Heart left ventricle (tissue), 16 donors: ENCODE measurements around the gene NEUROG1. TPM values are rescaled to one million over a fixed set of nuclear protein-coding genes. Genes with fewer than 3 reads are reported as not detected.

Experiments
- ATAC-seq, 4 donors: fragments of 200-7000 bp; cut with Tn5 transposase; one replicate each; pipeline ENCODE4 v1.9.1; 2020 to 2022; ENCODE audit warnings: moderate library complexity in 4 of 4, mild to moderate bottlenecking in 3 of 4, moderate number of reproducible peaks in 1 of 4
- DNase-seq, 5 donors: peaks; one replicate each; pipeline ENCODE4 v3.0.0-alpha.2; 2020
- H3K27ac ChIP-seq, 12 donors: fragments of 200-600 bp; sonication (generic) in 4 of 12; one replicate each; pipeline versions ENCODE4 v1.5.0 to v1.8.0; 2016 to 2022; ENCODE audit warnings: mild to moderate bottlenecking in 2 of 12
- H3K27me3 ChIP-seq, 9 donors: fragments of 200-600 bp; sonication (generic) in 2 of 9; one replicate each; pipeline versions ENCODE4 v1.5.1 to v1.8.0; 2016 to 2022; ENCODE audit warnings: mild to moderate bottlenecking in 3 of 9
- H3K36me3 ChIP-seq, 9 donors: fragments of 200-600 bp; sonication (generic) in 2 of 9; one replicate each; pipeline versions ENCODE4 v1.5.0 to v1.8.0; 2018 to 2022; ENCODE audit warnings: mild to moderate bottlenecking in 2 of 9
- H3K4me1 ChIP-seq, 12 donors: fragments of 200-600 bp; sonication (generic) in 4 of 12; one replicate each; pipeline versions ENCODE4 v1.5.0 to v1.8.0; 2016 to 2022; ENCODE audit warnings: mild to moderate bottlenecking in 3 of 12
- H3K4me3 ChIP-seq, 12 donors: fragments of 200-600 bp; sonication (generic) in 4 of 12; one replicate each; pipeline versions ENCODE4 v1.5.0 to v1.8.0; 2017 to 2022; ENCODE audit warnings: mild to moderate bottlenecking in 9 of 12, moderate library complexity in 4 of 12
- H3K9me3 ChIP-seq, 12 donors: fragments of 200-600 bp; sonication (generic) in 4 of 12; one replicate each; pipeline versions ENCODE4 v1.5.0 to v1.8.0; 2016 to 2022; ENCODE audit warnings: mild to moderate bottlenecking in 1 of 12
- POLR2A ChIP-seq, 2 donors: fragments of 450-650 bp; IDR thresholded peaks; one replicate each; pipeline ENCODE4 v1.6.1; 2017; ENCODE audit warnings: antibody characterized with exemption in 2 of 2, mild to moderate bottlenecking in 2 of 2, moderate library complexity in 2 of 2
- WGBS, 4 donors: extraction: QIAGEN DNeasy Blood & Tissue Kit in 2 of 4; methylation state at CpG; one replicate each; pipeline versions ENCODE4 v1.1.5 to v1.1.7; 2013 to 2018; 5-methylcytosine and 5-hydroxymethylcytosine counted together
- intact Hi-C, 10 donors: fragments of 100-400 bp; cut with DNase I; formaldehyde crosslinking; loops; one replicate each; pipeline versions ENCODE4 v1.11.1 to v1.14.2; 2022
- polyA plus RNA-seq, 2 donors: library from polyadenylated mRNA; stranded (reverse); fragments of 200-250 nt; gene quantifications; one replicate each; pipeline ENCODE4 v1.2.3, GENCODE V29; 2013
- total RNA-seq, 9 donors: library from RNA; depleted of rRNA in 2 of 9; stranded (reverse); fragments of >200 nt in 2 of 9; fragmentation: NEBNext Ultra II Directional in 3 of 9; extraction: Animal tissue kit (Norgen Biotek cat#: 25700) in 3 of 9; gene quantifications; one replicate each; pipeline versions ENCODE4 v1.1.0 to v1.2.4, GENCODE V29; 2016 to 2023
- TF ChIP-seq, protein P1 (sequence below), 12 donors: fragments of 200-600 bp; sonication (generic) in 4 of 12; IDR thresholded peaks; one replicate each; pipeline versions ENCODE4 v1.5.0 to v1.8.0; 2018 to 2022; ENCODE audit warnings: antibody characterized with exemption in 12 of 12, mild to moderate bottlenecking in 5 of 12
- donor health status: ischemic (EF 13 %, LVEDD 7.1; RV severe dilation, severe dysfunction).
- donor health status: healthy with polysubstance abuse.
- donor health status: DM: no; HTN: yes; CAD: no.
- donor health status: DM: no; HTN: no; CAD: no.
- donor health status: ischemic (EF 25% LVEDD 6.9; RV normal size, moderate dysfunction).
- donor health status: ischemic (EF 25% LVEDD 5.7; RV mildly dilated, moderate dysfunction).
- donor health status: healthy.
- donor health status: DM: yes; HTN: yes; CAD: no.
- donor health status: ischemic (EF 35%, LVEDD 5.7; RV mildly dilated, moderate dysfunction).
- donor health status: nonischemic (EF 11% LVEDD 7.7; RV severe dilation, severe dysfunction).
- donor health status: DM: yes; HTN: yes; CAD: no.
- donor health status: PGD.
- donor health status: ischemic (EF 29% LVEDD 5.4; RV normal size, mild dysfunction).
- donor health status: nonischemic (EF 23%, LVEDD 6.1; RV moderate dilation, normal function).

NEUROG1 gene
- total and polyA plus RNA-seq, 11 donors, result not detected

- Histone ChIP-seq H3K4me3 (no peak overlapping the region), H3K27me3 (peaks cover 0 to 38% (median 0%) of the 10 kb centered on the region in 9 donors), H3K9me3 (no peaks in the 10 kb centered on the region), H3K36me3 (no peaks in the 10 kb centered on the region), H3K4me1 (no peaks in the 10 kb centered on the region), H3K27ac (no peak overlapping the region)
- intact Hi-C loops, result loop anchor here in 3 of 10 donors (10.0 kb wide), 2 partner anchors 158 to 648 kb away; no protein-coding TSS in a partner anchor
- ATAC-seq, result no peak
- no peak for DNase-seq
- TF ChIP-seq, protein P1, sequence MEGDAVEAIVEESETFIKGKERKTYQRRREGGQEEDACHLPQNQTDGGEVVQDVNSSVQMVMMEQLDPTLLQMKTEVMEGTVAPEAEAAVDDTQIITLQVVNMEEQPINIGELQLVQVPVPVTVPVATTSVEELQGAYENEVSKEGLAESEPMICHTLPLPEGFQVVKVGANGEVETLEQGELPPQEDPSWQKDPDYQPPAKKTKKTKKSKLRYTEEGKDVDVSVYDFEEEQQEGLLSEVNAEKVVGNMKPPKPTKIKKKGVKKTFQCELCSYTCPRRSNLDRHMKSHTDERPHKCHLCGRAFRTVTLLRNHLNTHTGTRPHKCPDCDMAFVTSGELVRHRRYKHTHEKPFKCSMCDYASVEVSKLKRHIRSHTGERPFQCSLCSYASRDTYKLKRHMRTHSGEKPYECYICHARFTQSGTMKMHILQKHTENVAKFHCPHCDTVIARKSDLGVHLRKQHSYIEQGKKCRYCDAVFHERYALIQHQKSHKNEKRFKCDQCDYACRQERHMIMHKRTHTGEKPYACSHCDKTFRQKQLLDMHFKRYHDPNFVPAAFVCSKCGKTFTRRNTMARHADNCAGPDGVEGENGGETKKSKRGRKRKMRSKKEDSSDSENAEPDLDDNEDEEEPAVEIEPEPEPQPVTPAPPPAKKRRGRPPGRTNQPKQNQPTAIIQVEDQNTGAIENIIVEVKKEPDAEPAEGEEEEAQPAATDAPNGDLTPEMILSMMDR (IDR thresholded peaks at IDR 0.05), result no peak
- 73 to 75% (median 73%) methylated on average over 16 of the region's 16 CpGs for WGBS, 4 donors
Observed at GRCh38 chr5:135566422-135567400, 30.9 kb upstream of the NEUROG1 start.

GRCh38 chr5:135565725-135566421 lies 30.1 kb upstream of the NEUROG1 start:
- DNase-seq (peak; percentile 42 to 82 (median 62)), ATAC-seq (peak in 3 of 4 donors; percentile 65 to 83 (median 77))
- Histone ChIP-seq H3K4me1 (peaks cover 0 to 2% (median 0%) of the 10 kb centered on the region in 12 donors), H3K9me3 (no peaks in the 10 kb centered on the region), H3K27ac (no peak overlapping the region), H3K4me3 (no peak overlapping the region), H3K27me3 (peaks cover 0 to 38% (median 0%) of the 10 kb centered on the region in 9 donors), H3K36me3 (no peaks in the 10 kb centered on the region)
- TF ChIP-seq, protein P1 (IDR thresholded peaks at IDR 0.05), result peak; percentile 72 to 89 (median 82)
- no peak for TF ChIP-seq POLR2A (IDR thresholded peaks at IDR 0.05)
- 31 to 47% (median 35%) methylated on average over 15 to 16 of the region's 16 CpGs for WGBS, 4 donors
- intact Hi-C loops, result loop anchor here in 3 of 10 donors (10.0 kb wide), 2 partner anchors 159 to 649 kb away; no protein-coding TSS in a partner anchor

DNA sequence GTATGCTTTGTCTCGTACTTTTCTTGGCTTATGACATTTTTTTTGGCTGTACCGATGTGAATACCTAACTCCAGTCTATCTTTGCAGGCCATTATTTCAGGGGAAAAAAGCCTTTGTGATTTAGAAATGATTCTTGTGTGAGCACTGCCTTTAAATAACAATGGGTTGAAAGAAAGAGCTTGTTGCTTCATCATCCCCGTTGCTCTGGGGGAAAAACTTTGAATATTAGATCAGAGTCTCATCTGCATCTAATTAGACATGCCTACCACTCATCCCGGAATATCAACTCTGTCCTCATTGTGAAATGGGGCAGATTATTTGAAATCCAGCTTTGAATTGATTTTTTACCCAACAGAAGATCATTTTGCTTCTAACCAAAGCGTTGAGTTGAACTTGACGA lies 29.5 kb upstream of the NEUROG1 start:
- no peak for DNase-seq
- no peak for ATAC-seq
- Histone ChIP-seq H3K36me3 (no peaks in the 10 kb centered on the region), H3K9me3 (no peaks in the 10 kb centered on the region), H3K4me3 (no peak overlapping the region), H3K27ac (no peak overlapping the region), H3K27me3 (peaks cover 0 to 37% (median 0%) of the 10 kb centered on the region in 9 donors), H3K4me1 (peaks cover 0 to 3% (median 0%) of the 10 kb centered on the region in 12 donors)
- TF ChIP-seq, protein P1 (IDR thresholded peaks at IDR 0.05), result no peak
- no peak for TF ChIP-seq POLR2A (IDR thresholded peaks at IDR 0.05)
- intact Hi-C loops, result loop anchor here in 3 of 10 donors (10.0 kb wide), 2 partner anchors 160 to 650 kb away; no protein-coding TSS in a partner anchor
- WGBS, 4 donors, result 73 to 83% (median 76%) methylated on average over 6 of the region's 6 CpGs
